ENCODE results near the gene TMEM88. TPM values are rescaled to one million over a fixed set of nuclear protein-coding genes. Genes with fewer than 3 reads are reported as not detected.
A peak's percentile ranks its signal among the peaks of the same experiment; 100 is the strongest.

TMEM88 gene
- total and polyA plus RNA-seq, 11 donors = 16.7 to 130 (median 27.8) TPM

DNA sequence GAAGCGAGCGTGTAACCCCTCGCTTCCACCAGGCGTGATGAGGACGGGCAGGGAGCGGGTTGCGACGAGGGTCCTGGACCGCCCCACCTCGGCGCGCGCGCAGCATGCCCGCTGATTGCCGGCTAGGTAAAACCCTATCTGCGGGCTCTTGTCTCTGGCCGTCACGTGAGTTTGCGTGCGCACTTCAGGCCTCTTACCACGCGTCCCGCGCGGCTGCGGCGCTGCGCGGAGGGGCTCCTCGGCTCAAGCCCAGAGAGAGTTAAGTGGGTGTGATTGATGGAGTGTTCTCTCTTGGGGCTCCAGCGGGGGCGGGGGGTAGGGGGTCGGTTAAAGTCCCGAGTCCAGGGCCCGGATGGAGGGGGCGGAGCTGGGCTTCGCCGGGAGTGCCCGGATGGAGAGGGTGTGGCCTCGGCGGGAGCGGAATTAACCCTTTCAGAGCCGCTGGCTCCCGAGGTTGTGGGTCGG lies 12.9 kb upstream of the TMEM88 start:
- intact Hi-C loops (cut with DNase I) = loop anchor here in 5 of 10 donors (1.0 to 10.0 kb wide), 7 partner anchors 8 to 607 kb away; partner anchors contain the start of genes PER1 (in 2 of the 5), CHRNB1 (in 1 of the 5), DVL2 (in 1 of the 5) and GABARAP (in 1 of the 5)
- 0% methylated on average over 30 to 46 of the region's 46 CpGs for WGBS, 4 donors
- H3K4me3 ChIP-seq = peak overlapping the region; percentile 48 to 90 (median 80)
- H3K27me3 ChIP-seq = no peaks in the 10 kb centered on the region
- peak overlapping the region; percentile 66 to 99 (median 95) for H3K27ac ChIP-seq
- TF ChIP-seq, protein P1, sequence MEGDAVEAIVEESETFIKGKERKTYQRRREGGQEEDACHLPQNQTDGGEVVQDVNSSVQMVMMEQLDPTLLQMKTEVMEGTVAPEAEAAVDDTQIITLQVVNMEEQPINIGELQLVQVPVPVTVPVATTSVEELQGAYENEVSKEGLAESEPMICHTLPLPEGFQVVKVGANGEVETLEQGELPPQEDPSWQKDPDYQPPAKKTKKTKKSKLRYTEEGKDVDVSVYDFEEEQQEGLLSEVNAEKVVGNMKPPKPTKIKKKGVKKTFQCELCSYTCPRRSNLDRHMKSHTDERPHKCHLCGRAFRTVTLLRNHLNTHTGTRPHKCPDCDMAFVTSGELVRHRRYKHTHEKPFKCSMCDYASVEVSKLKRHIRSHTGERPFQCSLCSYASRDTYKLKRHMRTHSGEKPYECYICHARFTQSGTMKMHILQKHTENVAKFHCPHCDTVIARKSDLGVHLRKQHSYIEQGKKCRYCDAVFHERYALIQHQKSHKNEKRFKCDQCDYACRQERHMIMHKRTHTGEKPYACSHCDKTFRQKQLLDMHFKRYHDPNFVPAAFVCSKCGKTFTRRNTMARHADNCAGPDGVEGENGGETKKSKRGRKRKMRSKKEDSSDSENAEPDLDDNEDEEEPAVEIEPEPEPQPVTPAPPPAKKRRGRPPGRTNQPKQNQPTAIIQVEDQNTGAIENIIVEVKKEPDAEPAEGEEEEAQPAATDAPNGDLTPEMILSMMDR (IDR thresholded peaks at IDR 0.05) = peak in 2 of 12 donors; percentile 1 to 18
- peak in 1 of 2 donors; percentile 3 for TF ChIP-seq POLR2A (IDR thresholded peaks at IDR 0.05)
- ATAC-seq (peak; percentile 76 to 82 (median 78)), DNase-seq (peak; percentile 94 to 95 (median 94))
- H3K4me1 ChIP-seq = peaks cover 11 to 77% (median 55%) of the 10 kb centered on the region in 12 donors
- H3K9me3 ChIP-seq = no peaks in the 10 kb centered on the region
- peaks cover 0 to 31% (median 18%) of the 10 kb centered on the region in 9 donors for H3K36me3 ChIP-seq

DNA sequence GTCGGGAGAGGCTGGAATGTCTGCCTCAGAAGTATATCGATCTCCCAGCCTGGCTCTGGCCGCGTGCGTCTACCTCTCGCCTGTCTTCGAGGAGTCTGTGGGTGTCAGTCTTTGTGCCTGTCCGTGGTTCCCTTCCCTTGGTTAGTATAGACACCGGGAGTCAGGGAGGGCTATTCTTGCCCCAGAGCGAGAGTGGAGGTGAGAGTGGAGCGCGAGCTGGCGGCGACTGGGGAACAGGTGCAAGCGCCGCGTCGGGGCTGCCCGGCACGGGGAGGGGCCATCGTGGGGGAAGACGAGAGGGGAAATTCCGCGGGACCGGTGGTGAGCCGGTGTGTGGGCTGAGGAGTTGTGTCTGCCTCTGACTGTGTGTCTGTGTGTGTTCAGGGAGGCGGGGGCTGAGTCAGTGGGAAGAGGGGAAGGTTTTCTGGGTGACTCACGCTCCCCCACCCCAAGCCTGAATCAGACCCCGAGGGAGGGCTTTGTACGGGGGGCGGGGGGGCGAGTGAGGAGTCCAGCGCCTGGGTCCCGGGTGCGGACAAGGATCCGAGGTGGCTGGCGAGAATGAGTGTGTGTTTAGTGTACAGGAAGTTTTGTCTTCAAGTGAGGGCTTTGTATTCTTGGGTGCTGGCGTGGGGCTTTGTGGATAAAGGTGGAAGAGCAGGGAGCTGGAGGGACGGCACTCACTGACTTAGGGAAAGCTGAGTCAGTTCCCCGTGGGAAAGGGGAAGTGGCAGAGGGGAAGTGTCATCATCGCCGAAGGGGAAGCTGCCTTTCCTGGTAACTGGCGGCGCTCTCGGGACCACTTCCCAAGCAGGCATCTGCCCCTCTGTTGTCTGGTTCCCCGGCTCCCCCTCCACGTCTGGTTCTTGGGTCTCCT lies 12.2 kb upstream of the TMEM88 start:
- WGBS, 4 donors = 0 to 1% (median 0%) methylated on average over 42 to 47 of the region's 47 CpGs
- no peaks in the 10 kb centered on the region for H3K27me3 ChIP-seq
- H3K27ac ChIP-seq = peak overlapping the region; percentile 66 to 99 (median 95)
- intact Hi-C loops (cut with DNase I) = loop anchor here in 5 of 10 donors (1.0 to 10.0 kb wide), 7 partner anchors 8 to 608 kb away; partner anchors contain the start of genes KDM6B (in 2 of the 5), PER1 (in 2 of the 5), CHRNB1 (in 1 of the 5) and DVL2 (in 1 of the 5)
- ATAC-seq = peak; percentile 1 to 41 (median 19)
- H3K4me3 ChIP-seq = peak overlapping the region; percentile 48 to 90 (median 80)
- TF ChIP-seq, protein P1 (IDR thresholded peaks at IDR 0.05) = no peak
- TF ChIP-seq POLR2A (IDR thresholded peaks at IDR 0.05) = peak in 1 of 2 donors; percentile 40
- H3K36me3 ChIP-seq = peaks cover 0 to 37% (median 24%) of the 10 kb centered on the region in 9 donors
- H3K9me3 ChIP-seq = no peaks in the 10 kb centered on the region
- H3K4me1 ChIP-seq = peaks cover 11 to 70% (median 48%) of the 10 kb centered on the region in 12 donors
- DNase-seq = peak; percentile 84 to 91 (median 86)

DNA sequence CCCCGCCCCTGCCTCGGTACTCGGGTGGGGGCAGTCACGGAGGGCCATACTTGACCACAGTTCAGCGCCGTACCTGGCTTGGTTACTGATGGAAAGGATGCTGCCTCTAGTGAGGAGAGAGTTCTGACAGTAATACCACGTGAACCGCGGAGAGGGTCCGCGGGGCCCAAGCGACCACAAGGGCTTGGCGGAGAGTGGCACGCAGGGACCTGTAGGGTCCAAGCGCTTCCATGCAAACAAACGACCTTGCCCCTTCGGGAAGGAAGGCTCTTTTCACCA lies 11.7 kb upstream of the TMEM88 start:
- H3K9me3 ChIP-seq = no peaks in the 10 kb centered on the region
- intact Hi-C loops (cut with DNase I) = loop anchor here in 4 of 10 donors (1.0 to 10.0 kb wide), 7 partner anchors 9 to 608 kb away; partner anchors contain the start of genes PER1 (in 2 of the 4), CHRNB1 (in 1 of the 4), DVL2 (in 1 of the 4) and GABARAP (in 1 of the 4)
- H3K4me1 ChIP-seq = peaks cover 11 to 64% (median 45%) of the 10 kb centered on the region in 12 donors
- DNase-seq (no peak), ATAC-seq (no peak)
- TF ChIP-seq POLR2A (IDR thresholded peaks at IDR 0.05) = peak in 1 of 2 donors; percentile 4
- TF ChIP-seq, protein P1 (IDR thresholded peaks at IDR 0.05) = no peak
- peak overlapping the region; percentile 66 to 99 (median 95) for H3K27ac ChIP-seq
- H3K27me3 ChIP-seq = no peaks in the 10 kb centered on the region
- H3K4me3 ChIP-seq = peak overlapping the region; percentile 48 to 90 (median 80)
- H3K36me3 ChIP-seq = peaks cover 0 to 41% (median 28%) of the 10 kb centered on the region in 9 donors
- WGBS, 4 donors = 0 to 1% (median 0%) methylated on average over 15 to 17 of the region's 17 CpGs

All from heart left ventricle (tissue), 16 donors.